ENCODE results near the gene CACNA1D. TPM values are rescaled to one million over a fixed set of nuclear protein-coding genes. Genes with fewer than 3 reads are reported as not detected.

CACNA1D gene
- total RNA-seq, 2 experiments from 2014 or later = 0.31 to 0.32 TPM

- CTCF ChIA-PET = no interaction called here
- POLR2A ChIA-PET = no interaction called here
- no peaks in the 10 kb centered on the region for H3K9me3 Mint-ChIP-seq (ENCODE audit: insufficient read depth)
These were observed 295.0 kb downstream of the CACNA1D start for GRCh38 chr3:53789459-53789858.

GRCh38 chr3:53790470-53790869 lies 296.1 kb downstream of the CACNA1D start:
- ChIA-PET POLR2A (no interaction called here), CTCF (no interaction called here)
- Mint-ChIP-seq H3K36me3 (ENCODE audit: low read depth) (no peaks in the 10 kb centered on the region), H3K27me3 (ENCODE audit: low read depth) (peaks cover 6% of the 10 kb centered on the region), H3K4me1 (ENCODE audit: low read depth) (no peaks in the 10 kb centered on the region), H3K27ac (no peak overlapping the region), H3K9me3 (ENCODE audit: insufficient read depth) (no peaks in the 10 kb centered on the region), H3K4me3 (no peak overlapping the region)
- no peak for ATAC-seq
- DNase-seq = no peak

More at GRCh38 chr3:53789459-53789858, 295.0 kb downstream of the CACNA1D start:
- no peaks in the 10 kb centered on the region for H3K36me3 Mint-ChIP-seq (ENCODE audit: low read depth)
- no peak for DNase-seq
- no peak overlapping the region for H3K27ac Mint-ChIP-seq
- peaks cover 6% of the 10 kb centered on the region for H3K27me3 Mint-ChIP-seq (ENCODE audit: low read depth)
- no peaks in the 10 kb centered on the region for H3K4me1 Mint-ChIP-seq (ENCODE audit: low read depth)
- ATAC-seq = no peak
- no peak overlapping the region for H3K4me3 Mint-ChIP-seq

DNA sequence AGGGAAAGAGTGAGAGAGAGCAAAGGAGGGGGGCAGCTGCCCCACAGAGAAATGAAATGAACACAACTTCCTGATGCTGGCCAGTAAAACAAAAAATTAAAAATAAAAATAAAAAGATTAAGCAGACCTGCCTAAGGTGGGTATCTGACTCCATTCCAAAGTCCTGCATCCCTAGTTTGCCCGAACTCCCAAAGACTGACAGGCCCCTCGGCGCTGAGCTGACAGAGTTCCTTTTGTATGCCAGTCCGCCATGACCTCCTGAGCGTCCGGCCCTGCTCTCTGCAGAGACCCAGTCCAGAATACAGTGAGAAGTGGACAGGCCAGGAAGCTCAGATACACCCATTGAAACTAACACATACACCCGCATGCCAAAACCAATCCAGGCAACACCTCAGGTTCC lies 296.9 kb downstream of the CACNA1D start:
- POLR2A ChIA-PET = no interaction called here
- Mint-ChIP-seq H3K9me3 (ENCODE audit: insufficient read depth) (no peaks in the 10 kb centered on the region), H3K27ac (no peak overlapping the region), H3K4me3 (no peak overlapping the region), H3K4me1 (ENCODE audit: low read depth) (no peaks in the 10 kb centered on the region), H3K36me3 (ENCODE audit: low read depth) (no peaks in the 10 kb centered on the region), H3K27me3 (ENCODE audit: low read depth) (peaks cover 7% of the 10 kb centered on the region)
- DNase-seq (no peak), ATAC-seq (no peak)
- CTCF ChIA-PET = no interaction called here

GRCh38 chr3:53792866-53793265 lies 298.5 kb downstream of the CACNA1D start:
- DNase-seq = no peak
- H3K4me3 Mint-ChIP-seq = no peak overlapping the region
- ATAC-seq = no peak
- ChIA-PET POLR2A (no interaction called here), CTCF (no interaction called here)
- no peak overlapping the region for H3K27ac Mint-ChIP-seq
- no peaks in the 10 kb centered on the region for H3K36me3 Mint-ChIP-seq (ENCODE audit: low read depth)
- H3K4me1 Mint-ChIP-seq (ENCODE audit: low read depth) = no peaks in the 10 kb centered on the region
- peaks cover 12% of the 10 kb centered on the region for H3K27me3 Mint-ChIP-seq (ENCODE audit: low read depth)
- H3K9me3 Mint-ChIP-seq (ENCODE audit: insufficient read depth) = no peaks in the 10 kb centered on the region

DNA sequence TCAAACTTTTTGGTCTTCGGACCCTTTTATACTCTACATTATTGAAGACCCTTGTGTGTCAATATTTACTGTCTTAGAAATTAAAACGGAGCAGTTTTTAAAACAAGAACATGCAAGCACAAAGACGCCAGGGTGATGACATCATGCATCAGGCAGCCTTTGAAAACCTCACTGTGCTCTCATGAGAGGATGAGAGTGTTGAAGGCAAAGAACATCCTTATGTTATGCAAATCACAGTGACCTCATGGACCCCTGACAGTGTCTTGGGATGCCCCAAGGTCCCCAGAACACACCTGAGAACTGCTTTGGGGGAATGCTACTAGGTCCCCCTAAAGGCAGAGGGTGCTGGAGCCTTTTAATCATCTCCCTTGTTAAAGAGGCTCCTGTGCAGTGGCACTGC lies 300.2 kb downstream of the CACNA1D start:
- H3K36me3 Mint-ChIP-seq (ENCODE audit: low read depth) = no peaks in the 10 kb centered on the region
- no peak for ATAC-seq
- peaks cover 12% of the 10 kb centered on the region for H3K27me3 Mint-ChIP-seq (ENCODE audit: low read depth)
- no peaks in the 10 kb centered on the region for H3K4me1 Mint-ChIP-seq (ENCODE audit: low read depth)
- no peaks in the 10 kb centered on the region for H3K9me3 Mint-ChIP-seq (ENCODE audit: insufficient read depth)
- CTCF ChIA-PET = no interaction called here
- H3K27ac Mint-ChIP-seq = no peak overlapping the region
- POLR2A ChIA-PET = no interaction called here
- no peak overlapping the region for H3K4me3 Mint-ChIP-seq
- DNase-seq = no peak

DNA sequence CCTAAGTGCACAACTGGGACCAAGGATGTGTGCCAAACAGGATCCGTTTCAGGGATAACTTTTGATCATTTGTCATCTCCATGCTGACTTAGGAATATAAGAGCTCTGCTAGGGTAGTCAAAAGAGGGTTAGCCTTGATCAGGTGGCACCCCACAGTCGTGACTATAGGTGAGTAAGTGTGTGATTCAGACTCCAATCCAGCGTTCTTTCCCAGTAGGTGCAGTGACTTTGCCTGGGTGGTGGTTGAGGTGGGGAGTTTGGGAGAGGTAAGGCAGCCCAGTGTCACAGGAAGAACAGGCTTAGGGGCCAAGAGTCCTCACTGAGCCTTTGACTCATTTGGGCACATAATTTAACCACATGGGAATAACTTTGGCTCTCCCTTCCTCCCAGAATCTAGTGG lies 300.8 kb downstream of the CACNA1D start:
- H3K4me1 Mint-ChIP-seq (ENCODE audit: low read depth) = no peaks in the 10 kb centered on the region
- no peaks in the 10 kb centered on the region for H3K9me3 Mint-ChIP-seq (ENCODE audit: insufficient read depth)
- ChIA-PET CTCF (no interaction called here), POLR2A (no interaction called here)
- ATAC-seq (no peak), DNase-seq (no peak)
- H3K36me3 Mint-ChIP-seq (ENCODE audit: low read depth) = no peaks in the 10 kb centered on the region
- peaks cover 12% of the 10 kb centered on the region for H3K27me3 Mint-ChIP-seq (ENCODE audit: low read depth)
- H3K27ac Mint-ChIP-seq = no peak overlapping the region
- H3K4me3 Mint-ChIP-seq = no peak overlapping the region

DNA sequence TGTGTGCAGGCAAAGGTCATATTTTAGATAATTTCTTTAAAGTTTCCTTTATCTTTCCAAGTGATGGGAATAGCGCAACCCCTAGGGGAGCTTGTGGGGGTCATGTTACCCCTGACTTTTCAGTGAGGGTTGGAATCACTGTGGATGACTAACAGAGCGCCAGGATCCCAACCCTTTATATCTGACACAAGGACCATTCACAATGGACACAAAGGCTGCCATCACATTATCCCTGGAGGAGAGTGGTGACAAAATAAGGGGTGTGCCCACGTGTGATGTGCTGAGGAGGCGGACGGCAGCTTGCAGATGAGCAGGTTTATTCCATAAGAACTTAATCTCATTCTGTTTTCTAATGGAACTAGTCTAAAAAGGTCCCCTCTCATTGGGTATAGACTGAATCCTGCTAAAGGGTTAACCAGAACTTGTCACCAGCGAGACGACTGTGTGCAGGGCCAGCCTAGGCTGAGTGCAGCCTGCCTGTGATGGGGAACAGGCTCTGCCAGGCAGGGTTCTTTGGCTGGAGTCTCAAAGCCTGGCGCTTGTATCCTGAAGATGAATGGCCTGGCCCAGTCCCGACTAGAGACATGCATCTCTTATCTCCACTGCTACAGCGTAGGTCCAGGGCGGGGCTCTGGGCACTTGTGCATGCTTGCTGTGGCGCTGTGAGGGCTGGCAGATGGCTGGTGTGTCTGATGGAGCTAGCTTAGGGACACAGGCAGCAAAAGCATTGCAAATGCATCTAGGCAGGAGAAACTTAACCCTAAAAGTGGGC lies 301.6 kb downstream of the CACNA1D start:
- Mint-ChIP-seq H3K36me3 (ENCODE audit: low read depth) (no peaks in the 10 kb centered on the region), H3K4me3 (no peak overlapping the region), H3K27ac (no peak overlapping the region), H3K9me3 (ENCODE audit: insufficient read depth) (no peaks in the 10 kb centered on the region), H3K27me3 (ENCODE audit: low read depth) (peaks cover 12% of the 10 kb centered on the region), H3K4me1 (ENCODE audit: low read depth) (no peaks in the 10 kb centered on the region)
- DNase-seq = no peak
- ChIA-PET POLR2A (no interaction called here), CTCF (no interaction called here)
- ATAC-seq = no peak

- POLR2A ChIA-PET = interaction anchor here (0.6 kb wide), 1 partner anchor 341 kb away, joined by 4 read pairs; no protein-coding TSS in a partner anchor
- H3K27me3 Mint-ChIP-seq (ENCODE audit: low read depth) = peaks cover 12% of the 10 kb centered on the region
These were observed 303.7 kb downstream of the CACNA1D start for GRCh38 chr3:53798144-53798543.

DNA sequence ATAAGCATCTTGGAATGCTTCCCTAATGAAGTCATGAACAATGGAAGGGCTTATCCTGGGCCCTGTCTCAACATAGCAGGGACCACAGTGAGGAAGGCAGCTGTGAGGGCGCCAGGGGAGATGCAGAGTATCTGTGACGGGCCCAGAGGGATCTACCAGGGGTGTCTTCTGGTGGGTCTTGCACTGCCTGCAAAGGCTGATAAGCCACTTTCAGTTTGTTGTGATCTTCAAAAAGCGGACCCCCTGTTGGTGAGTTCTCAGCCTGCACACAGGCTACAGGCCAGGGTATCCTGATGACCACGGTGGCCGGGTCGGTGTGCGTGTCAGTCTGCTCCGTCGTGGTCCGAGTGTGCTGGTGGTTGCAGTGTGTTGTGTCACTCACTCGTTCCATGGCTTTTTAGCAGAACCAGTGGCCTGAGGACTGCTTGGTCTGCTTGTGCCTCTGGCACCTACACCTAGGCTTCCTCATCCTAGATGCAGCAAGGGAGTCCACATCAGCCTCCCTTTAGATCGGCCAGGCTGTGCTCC lies 305.0 kb downstream of the CACNA1D start:
- Mint-ChIP-seq H3K27me3 (ENCODE audit: low read depth) (peaks cover 12% of the 10 kb centered on the region), H3K27ac (no peak overlapping the region), H3K36me3 (ENCODE audit: low read depth) (no peaks in the 10 kb centered on the region), H3K9me3 (ENCODE audit: insufficient read depth) (no peaks in the 10 kb centered on the region), H3K4me3 (no peak overlapping the region), H3K4me1 (ENCODE audit: low read depth) (no peaks in the 10 kb centered on the region)
- DNase-seq (no peak), ATAC-seq (no peak)
- ChIA-PET POLR2A (no interaction called here), CTCF (no interaction called here)

More at GRCh38 chr3:53798144-53798543, 303.7 kb downstream of the CACNA1D start:
- CTCF ChIA-PET = no interaction called here
- no peak for DNase-seq
- no peaks in the 10 kb centered on the region for H3K9me3 Mint-ChIP-seq (ENCODE audit: insufficient read depth)
- no peaks in the 10 kb centered on the region for H3K4me1 Mint-ChIP-seq (ENCODE audit: low read depth)
- no peak overlapping the region for H3K4me3 Mint-ChIP-seq
- ATAC-seq = no peak
- no peaks in the 10 kb centered on the region for H3K36me3 Mint-ChIP-seq (ENCODE audit: low read depth)
- no peak overlapping the region for H3K27ac Mint-ChIP-seq

DNA sequence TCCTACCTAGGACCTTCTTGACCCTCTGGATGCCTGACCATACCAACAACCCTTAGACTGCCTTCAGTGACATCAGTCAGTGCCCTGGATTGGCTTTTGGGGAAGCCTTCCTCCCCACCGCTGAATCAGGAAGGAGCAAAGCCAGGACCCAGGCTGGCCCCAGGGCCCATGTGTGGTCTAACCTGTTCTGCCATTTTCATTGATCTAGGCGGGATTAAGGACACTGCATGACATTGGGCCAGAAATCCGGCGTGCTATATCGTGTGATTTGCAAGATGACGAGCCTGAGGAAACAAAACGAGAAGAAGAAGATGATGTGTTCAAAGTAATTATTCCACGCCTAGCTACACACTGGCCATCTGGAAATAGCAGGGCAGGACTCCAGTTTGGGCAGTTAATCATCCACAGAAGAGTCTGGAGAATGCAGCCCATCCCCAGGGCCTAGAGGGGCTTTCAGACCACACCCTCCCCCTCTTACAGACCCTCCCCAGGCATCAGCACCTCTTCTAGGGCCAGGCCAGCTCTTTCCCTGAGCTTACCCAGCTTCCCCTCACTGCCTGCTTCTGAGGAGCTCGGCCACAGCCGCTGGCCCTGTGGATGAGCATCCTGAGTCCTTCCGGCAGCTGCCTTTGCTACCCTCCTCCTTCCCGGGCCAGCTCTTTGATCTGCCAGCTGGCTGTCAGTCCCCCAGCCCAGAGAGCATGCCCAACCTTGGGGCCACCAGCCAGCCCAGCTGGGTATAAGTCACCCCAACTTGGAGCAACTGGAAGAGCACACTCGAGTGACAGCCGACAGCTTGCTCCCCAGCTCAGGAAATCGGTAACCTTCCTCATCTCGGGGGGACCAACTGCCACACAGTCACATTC lies 305.9 kb downstream of the CACNA1D start:
- DNase-seq = no peak
- H3K9me3 Mint-ChIP-seq (ENCODE audit: insufficient read depth) = no peaks in the 10 kb centered on the region
- ChIA-PET CTCF (no interaction called here), POLR2A (no interaction called here)
- no peaks in the 10 kb centered on the region for H3K4me1 Mint-ChIP-seq (ENCODE audit: low read depth)
- no peak overlapping the region for H3K4me3 Mint-ChIP-seq
- no peak overlapping the region for H3K27ac Mint-ChIP-seq
- no peaks in the 10 kb centered on the region for H3K36me3 Mint-ChIP-seq (ENCODE audit: low read depth)
- ATAC-seq = no peak
- peaks cover 12% of the 10 kb centered on the region for H3K27me3 Mint-ChIP-seq (ENCODE audit: low read depth)

- CTCF ChIA-PET = no interaction called here
- Mint-ChIP-seq H3K4me1 (ENCODE audit: low read depth) (no peaks in the 10 kb centered on the region), H3K27ac (no peak overlapping the region), H3K9me3 (ENCODE audit: insufficient read depth) (no peaks in the 10 kb centered on the region), H3K4me3 (no peak overlapping the region), H3K27me3 (ENCODE audit: low read depth) (peaks cover 11% of the 10 kb centered on the region), H3K36me3 (ENCODE audit: low read depth) (no peaks in the 10 kb centered on the region)
- DNase-seq (no peak), ATAC-seq (no peak)
- POLR2A ChIA-PET = no interaction called here
These were observed 306.9 kb downstream of the CACNA1D start for GRCh38 chr3:53801319-53801718.

GRCh38 chr3:53802256-53802880 lies 308.0 kb downstream of the CACNA1D start:
- ChIA-PET CTCF (no interaction called here), POLR2A (no interaction called here)
- no peaks in the 10 kb centered on the region for H3K9me3 Mint-ChIP-seq (ENCODE audit: insufficient read depth)
- ATAC-seq (no peak), DNase-seq (no peak)
- no peaks in the 10 kb centered on the region for H3K4me1 Mint-ChIP-seq (ENCODE audit: low read depth)
- no peak overlapping the region for H3K4me3 Mint-ChIP-seq
- peaks cover 7% of the 10 kb centered on the region for H3K27me3 Mint-ChIP-seq (ENCODE audit: low read depth)
- H3K27ac Mint-ChIP-seq = no peak overlapping the region
- no peaks in the 10 kb centered on the region for H3K36me3 Mint-ChIP-seq (ENCODE audit: low read depth)
